Measurements from ENCODE around the gene IMP3. TPM values are rescaled to one million over a fixed set of nuclear protein-coding genes. Genes with fewer than 3 reads are reported as not detected.

IMP3 gene
- total and polyA plus RNA-seq, 11 donors, result 37.1 to 151 (median 44.5) TPM

GRCh38 chr15:75620058-75620820 lies 19.8 kb downstream of the IMP3 start:
- H3K4me1 ChIP-seq, result peaks cover 0 to 29% (median 19%) of the 10 kb centered on the region in 12 donors
- no peaks in the 10 kb centered on the region for H3K9me3 ChIP-seq
- peak overlapping the region in 9 of 12 donors; percentile 2 to 42 (median 22) for H3K4me3 ChIP-seq
- intact Hi-C loops (cut with DNase I), result loop anchor here in 4 of 10 donors (5.0 to 10.0 kb wide), 5 partner anchors 38 to 253 kb away; partner anchors contain the start of genes MAN2C1 (in 2 of the 4), PTPN9 (in 1 of the 4) and SIN3A (in 1 of the 4)
- H3K27ac ChIP-seq, result peak overlapping the region; percentile 35 to 85 (median 71)
- peaks cover 0 to 54% (median 47%) of the 10 kb centered on the region in 9 donors for H3K36me3 ChIP-seq
- no peak for TF ChIP-seq CTCF (IDR thresholded peaks at IDR 0.05)
- TF ChIP-seq POLR2A (IDR thresholded peaks at IDR 0.05), result no peak
- 42 to 48% (median 45%) methylated on average over 4 of the region's 4 CpGs for WGBS, 4 donors
- no peaks in the 10 kb centered on the region for H3K27me3 ChIP-seq
- peak; percentile 58 to 70 (median 60) for ATAC-seq
- peak in 4 of 5 donors; percentile 52 to 62 (median 57) for DNase-seq

GRCh38 chr15:75616766-75617165 lies 23.3 kb downstream of the IMP3 start:
- intact Hi-C loops (cut with DNase I), result loop anchor here in 2 of 10 donors (10.0 kb wide), 2 partner anchors 58 to 142 kb away; no protein-coding TSS in a partner anchor
- DNase-seq (no peak), ATAC-seq (no peak)
- no peak overlapping the region for H3K4me3 ChIP-seq
- H3K9me3 ChIP-seq, result no peaks in the 10 kb centered on the region
- H3K4me1 ChIP-seq, result peaks cover 0 to 26% (median 16%) of the 10 kb centered on the region in 12 donors
- no peaks in the 10 kb centered on the region for H3K27me3 ChIP-seq
- H3K36me3 ChIP-seq, result peaks cover 0 to 89% (median 82%) of the 10 kb centered on the region in 9 donors
- H3K27ac ChIP-seq, result no peak overlapping the region
- TF ChIP-seq CTCF (IDR thresholded peaks at IDR 0.05) (no peak), POLR2A (IDR thresholded peaks at IDR 0.05) (no peak)

- Histone ChIP-seq H3K27me3 (no peaks in the 10 kb centered on the region), H3K9me3 (no peaks in the 10 kb centered on the region), H3K4me1 (peaks cover 0 to 19% (median 0%) of the 10 kb centered on the region in 12 donors), H3K27ac (peak overlapping the region in 1 of 12 donors; percentile 64), H3K36me3 (peaks cover 0 to 95% (median 90%) of the 10 kb centered on the region in 9 donors), H3K4me3 (no peak overlapping the region)
- 82 to 93% (median 84%) methylated on average over 6 of the region's 6 CpGs for WGBS, 4 donors
- intact Hi-C loops (cut with DNase I), result no loop called here
- DNase-seq (no peak), ATAC-seq (no peak)
- TF ChIP-seq CTCF (IDR thresholded peaks at IDR 0.05), result no peak
- no peak for TF ChIP-seq POLR2A (IDR thresholded peaks at IDR 0.05)
Observed at GRCh38 chr15:75606711-75607699, 33.0 kb downstream of the IMP3 start.
